Effector memory CD8-positive, alpha-beta T cell (primary cell): ENCODE results near the gene SDHB.

Source experiments
- ATAC-seq: fragments of 150-1000 bp; cut with Tn5 transposase; replicated peaks from 2 replicates; pipeline ENCODE4 v1.10.0; 2021; ENCODE audit warnings: mild to moderate bottlenecking, moderate library complexity
- DNase-seq, 3 experiments: peaks; one replicate each; pipeline ENCODE4 v3.0.0; 2021
- H3K27ac Mint-ChIP-seq, 2 donors: one replicate each; pipeline ENCODE4 v1.8.0; 2022; ENCODE audit warnings: mild to moderate bottlenecking in 2 of 2, mixed read lengths in 2 of 2, moderate library complexity in 2 of 2
- H3K27me3 Mint-ChIP-seq, 2 donors: one replicate each; pipeline ENCODE4 v1.8.0; 2022; ENCODE audit warnings: mixed read lengths in 2 of 2
- H3K36me3 Mint-ChIP-seq: one replicate; pipeline ENCODE4 v1.8.0; 2022; ENCODE audit warnings: mild to moderate bottlenecking, moderate library complexity, mixed read lengths; ENCODE audit not compliant: insufficient read depth
- H3K4me1 Mint-ChIP-seq, 2 donors: one replicate each; pipeline ENCODE4 v1.8.0; 2022; ENCODE audit warnings: low read depth in 2 of 2, mixed read lengths in 2 of 2
- H3K4me3 Mint-ChIP-seq, 2 donors: one replicate each; pipeline ENCODE4 v1.8.0; 2022; ENCODE audit warnings: mild to moderate bottlenecking in 2 of 2, mixed read lengths in 2 of 2, moderate library complexity in 2 of 2
- H3K9me3 Mint-ChIP-seq, 2 donors: one replicate each; pipeline ENCODE4 v1.8.0; 2022; ENCODE audit warnings: mixed read lengths in 2 of 2
- total RNA-seq, 9 experiments: gene quantifications; one replicate each; lab custom pipeline; 2026; lab: John Stamatoyannopoulos, UW

The SDHB gene
- total RNA-seq: 27.8 to 117 (median 61.9) reads per million in 9 experiments

DNA sequence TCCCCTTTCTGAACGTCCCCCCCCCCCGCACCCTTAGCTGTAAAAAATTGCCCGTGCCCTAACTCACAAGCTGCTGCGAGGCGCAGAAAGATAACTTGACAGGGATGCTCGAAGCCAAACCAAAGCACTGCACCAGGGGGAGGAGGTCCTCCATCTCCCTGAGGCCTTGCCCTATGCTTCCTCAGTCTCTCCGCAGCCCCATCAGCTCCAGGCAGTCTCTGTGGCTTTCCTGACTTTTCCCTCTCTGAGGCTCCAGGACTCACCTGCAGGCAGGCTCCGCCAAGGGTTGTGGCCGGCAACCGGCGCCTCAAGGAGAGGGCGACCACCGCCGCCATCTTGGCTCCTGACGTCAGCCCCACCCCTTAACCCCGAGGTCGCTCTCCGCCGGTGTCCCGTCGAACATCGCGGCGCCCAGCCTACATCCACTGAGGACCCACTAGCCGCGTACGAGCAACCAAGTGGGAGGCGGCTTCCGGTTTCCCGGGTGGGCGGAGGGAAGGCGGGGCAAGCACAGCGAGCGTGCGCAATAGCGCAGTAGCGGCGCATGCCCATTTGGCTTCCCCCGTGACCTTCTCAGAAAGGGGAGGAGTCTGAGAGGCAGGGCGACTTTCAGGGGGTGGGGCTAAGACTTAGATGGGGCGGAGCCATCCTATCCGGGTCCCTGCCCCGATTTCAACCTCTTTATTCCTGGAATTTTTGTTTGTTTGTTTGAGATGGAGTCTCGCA is at the start of gene SDHB:
TSS of gene SDHB (minus strand) at position 348 of the 726 bp plus-strand sequence. CDS start at position 335, 13 bp downstream.
- H3K9me3 Mint-ChIP-seq: no peaks in the 10 kb centered on the region
- no peaks in the 10 kb centered on the region for H3K27me3 Mint-ChIP-seq
- DNase-seq (peak; percentile 99 to 100 (median 99)), ATAC-seq (peak; percentile 99)
- H3K36me3 Mint-ChIP-seq: peaks cover 32% of the 10 kb centered on the region
- H3K4me3 Mint-ChIP-seq: peak within 1 kb of the TSS; percentile 98 to 99
- H3K27ac Mint-ChIP-seq: peak within 1 kb of the TSS; percentile 98
- peaks cover 14 to 17% of the 10 kb centered on the region in 2 donors for H3K4me1 Mint-ChIP-seq

DNA sequence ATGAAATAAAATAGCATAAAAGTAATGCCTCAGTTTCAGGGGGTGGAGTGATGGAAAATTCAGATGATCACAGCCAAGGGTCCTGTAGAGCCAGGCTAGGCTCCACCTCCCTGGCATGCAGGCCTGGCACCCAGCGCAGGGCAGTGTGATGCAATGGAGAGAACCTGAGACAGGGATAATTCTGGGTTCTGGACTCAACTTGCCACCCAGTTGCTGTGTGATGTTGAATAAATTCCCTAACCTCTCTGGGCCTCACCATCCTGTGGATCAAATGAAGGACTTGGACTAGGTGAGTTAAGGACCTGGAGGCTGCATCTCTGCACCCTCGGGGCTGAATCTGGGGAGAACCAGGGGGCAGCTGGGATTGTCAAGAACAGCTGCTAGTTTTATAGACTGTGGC is 48.4 kb upstream of the SDHB start:
- Mint-ChIP-seq H3K36me3 (no peaks in the 10 kb centered on the region), H3K4me3 (no peak overlapping the region), H3K9me3 (no peaks in the 10 kb centered on the region), H3K27ac (no peak overlapping the region), H3K27me3 (peaks cover 36 to 39% of the 10 kb centered on the region in 2 donors), H3K4me1 (peaks cover 0 to 1% of the 10 kb centered on the region in 2 donors)
- DNase-seq: no peak
- ATAC-seq: no peak

DNA sequence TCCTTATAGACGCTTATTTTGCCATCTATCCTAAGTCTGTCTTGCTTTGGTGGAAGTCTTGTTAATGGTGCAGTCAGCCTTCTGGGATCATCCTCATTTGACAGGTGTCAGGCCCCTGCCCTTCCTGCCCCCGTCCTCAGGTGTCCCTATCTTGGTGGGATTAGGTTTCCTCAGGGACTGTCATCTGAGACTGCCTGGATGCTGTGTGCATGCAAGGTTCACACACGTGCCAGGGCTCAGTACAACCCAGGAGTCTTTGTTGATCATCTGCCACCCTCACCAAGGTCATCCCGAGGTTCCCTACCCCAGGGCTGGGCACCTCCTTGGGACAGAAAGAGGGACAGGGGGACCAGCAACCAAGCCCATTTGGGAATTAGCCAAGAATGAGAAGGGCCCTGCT is 47.4 kb upstream of the SDHB start:
- no peak overlapping the region for H3K27ac Mint-ChIP-seq
- no peak overlapping the region for H3K4me3 Mint-ChIP-seq
- H3K36me3 Mint-ChIP-seq: no peaks in the 10 kb centered on the region
- ATAC-seq (no peak), DNase-seq (no peak)
- H3K9me3 Mint-ChIP-seq: no peaks in the 10 kb centered on the region
- H3K4me1 Mint-ChIP-seq: peaks cover 0 to 1% of the 10 kb centered on the region in 2 donors
- H3K27me3 Mint-ChIP-seq: peaks cover 26 to 38% of the 10 kb centered on the region in 2 donors

DNA sequence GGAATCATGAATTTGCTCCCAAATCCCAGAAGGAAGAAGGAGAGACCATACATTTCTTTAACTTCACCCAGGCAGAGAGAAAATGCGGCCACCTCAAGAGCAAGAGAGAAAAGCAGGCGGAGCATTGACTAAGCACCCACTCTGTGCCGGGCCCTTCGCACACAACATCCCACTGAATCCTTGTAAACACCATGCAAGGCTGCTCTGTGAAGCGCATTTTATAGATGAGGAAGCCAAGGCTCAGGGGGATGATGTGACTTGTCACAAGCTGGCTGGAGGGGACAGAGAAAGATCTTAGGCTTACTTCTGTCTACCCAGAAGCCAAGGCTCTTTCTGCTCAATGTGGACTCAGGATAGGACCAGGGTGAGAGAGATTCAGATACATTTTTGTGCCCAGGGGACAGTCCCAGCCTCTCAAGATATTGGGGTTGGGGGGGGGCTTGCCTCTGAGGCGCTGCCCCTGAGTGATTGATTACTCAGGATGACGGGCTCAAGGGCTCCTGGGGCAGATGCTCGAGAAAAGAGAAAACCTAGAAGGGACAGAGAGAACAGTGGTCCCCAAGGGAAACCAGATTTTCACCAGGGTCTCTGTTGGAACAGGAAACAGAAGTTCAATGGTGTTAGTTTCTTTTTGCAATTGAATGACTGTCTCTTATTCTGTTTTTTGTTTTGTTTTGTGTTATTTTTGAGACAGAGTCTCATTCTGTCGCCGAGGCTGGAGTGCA is 45.9 kb upstream of the SDHB start:
- ATAC-seq (no peak), DNase-seq (no peak)
- H3K4me1 Mint-ChIP-seq: peaks cover 0 to 1% of the 10 kb centered on the region in 2 donors
- no peaks in the 10 kb centered on the region for H3K9me3 Mint-ChIP-seq
- no peaks in the 10 kb centered on the region for H3K36me3 Mint-ChIP-seq
- H3K4me3 Mint-ChIP-seq: no peak overlapping the region
- peaks cover 18 to 40% of the 10 kb centered on the region in 2 donors for H3K27me3 Mint-ChIP-seq
- H3K27ac Mint-ChIP-seq: no peak overlapping the region

DNA sequence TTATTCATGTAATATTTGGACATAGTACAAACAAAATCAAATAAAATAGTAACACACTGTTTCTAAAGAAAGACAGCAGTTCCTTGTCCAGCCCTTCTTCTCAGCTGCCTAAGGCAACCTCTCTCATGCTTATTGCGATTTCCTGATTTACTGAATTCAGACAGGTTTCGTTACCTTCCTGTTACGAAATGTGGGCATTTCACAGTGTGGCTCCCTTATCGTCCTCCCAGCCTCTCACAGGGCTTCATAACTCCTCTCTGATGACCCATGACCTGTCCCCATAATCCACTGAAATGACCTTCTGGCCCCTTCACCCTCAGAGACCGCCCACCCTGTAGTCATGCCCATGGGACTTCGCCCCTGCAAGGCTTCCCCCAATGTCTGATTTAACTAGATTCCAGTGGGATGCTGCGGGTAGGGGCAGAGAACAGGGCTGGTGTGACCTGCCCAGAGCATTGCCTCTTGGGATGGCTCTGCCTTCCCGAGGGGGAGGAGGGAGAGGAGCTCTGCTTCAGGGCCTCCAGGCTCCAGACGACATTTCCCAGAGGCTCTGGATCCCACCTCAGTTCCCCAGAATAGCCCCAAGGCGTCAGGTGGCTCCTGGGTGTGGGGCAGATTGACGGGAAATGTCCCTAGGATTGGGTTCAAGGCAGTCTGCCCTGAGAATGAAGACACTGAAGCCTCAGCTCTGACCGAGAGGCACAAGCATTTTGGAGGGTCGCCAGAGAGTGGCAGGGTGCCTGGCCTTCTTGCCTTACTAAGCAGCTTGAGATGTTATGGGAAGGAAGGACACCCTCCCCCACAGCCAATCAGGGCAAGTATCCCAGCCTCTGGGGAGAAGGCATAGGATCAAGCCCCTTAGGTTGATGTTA is 44.9 kb upstream of the SDHB start:
- DNase-seq (no peak), ATAC-seq (no peak)
- Mint-ChIP-seq H3K27ac (no peak overlapping the region), H3K36me3 (peaks cover 2% of the 10 kb centered on the region), H3K4me3 (no peak overlapping the region), H3K27me3 (peaks cover 18 to 40% of the 10 kb centered on the region in 2 donors), H3K9me3 (no peaks in the 10 kb centered on the region), H3K4me1 (peaks cover 0 to 1% of the 10 kb centered on the region in 2 donors)

DNA sequence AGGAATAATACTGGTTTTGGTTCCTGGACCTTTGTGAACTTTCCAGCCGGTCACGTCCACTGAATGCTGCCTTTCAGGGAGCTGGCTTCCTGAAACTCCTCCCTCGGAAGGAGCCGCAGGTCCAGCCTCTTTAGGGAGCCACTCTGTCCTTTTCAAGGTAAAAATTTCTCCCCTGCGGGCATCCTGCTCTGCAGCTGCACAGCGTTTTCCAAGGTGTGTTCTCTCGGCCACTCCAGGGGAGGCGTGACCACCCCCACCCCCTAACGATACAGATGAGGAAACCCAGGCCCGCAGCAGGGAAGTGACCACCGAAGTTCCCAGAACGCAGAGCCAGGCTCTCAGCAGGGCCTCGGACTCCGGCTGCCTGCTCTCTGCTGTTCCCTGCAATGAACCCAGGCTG is 44.0 kb upstream of the SDHB start:
- peaks cover 2% of the 10 kb centered on the region for H3K36me3 Mint-ChIP-seq
- no peak for ATAC-seq
- H3K9me3 Mint-ChIP-seq: no peaks in the 10 kb centered on the region
- peaks cover 18 to 40% of the 10 kb centered on the region in 2 donors for H3K27me3 Mint-ChIP-seq
- H3K4me3 Mint-ChIP-seq: no peak overlapping the region
- DNase-seq: no peak
- peaks cover 0 to 1% of the 10 kb centered on the region in 2 donors for H3K4me1 Mint-ChIP-seq
- no peak overlapping the region for H3K27ac Mint-ChIP-seq

DNA sequence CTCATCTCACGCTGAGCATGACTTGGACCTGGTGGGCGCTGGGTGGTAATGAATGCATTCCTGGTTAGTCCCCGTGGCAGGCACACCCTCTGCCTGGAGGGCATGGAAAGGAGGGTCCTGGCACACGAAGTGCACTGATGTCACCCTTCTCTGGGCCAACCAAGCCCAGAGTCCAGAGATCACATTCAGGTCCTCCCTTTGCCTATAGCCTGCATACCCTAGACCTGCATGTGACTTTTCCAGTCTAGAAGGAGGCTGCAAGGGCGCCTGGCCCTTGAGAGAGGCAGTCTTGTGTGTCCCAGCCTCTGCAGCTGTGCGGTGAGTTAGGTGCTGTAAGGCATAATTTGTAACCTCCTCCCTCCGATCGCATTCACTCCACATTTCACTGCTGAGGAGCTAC is 43.3 kb upstream of the SDHB start:
- ATAC-seq: no peak
- Mint-ChIP-seq H3K9me3 (no peaks in the 10 kb centered on the region), H3K4me3 (no peak overlapping the region), H3K36me3 (peaks cover 2% of the 10 kb centered on the region), H3K27ac (no peak overlapping the region), H3K4me1 (peaks cover 0 to 1% of the 10 kb centered on the region in 2 donors), H3K27me3 (peaks cover 18 to 36% of the 10 kb centered on the region in 2 donors)
- no peak for DNase-seq

DNA sequence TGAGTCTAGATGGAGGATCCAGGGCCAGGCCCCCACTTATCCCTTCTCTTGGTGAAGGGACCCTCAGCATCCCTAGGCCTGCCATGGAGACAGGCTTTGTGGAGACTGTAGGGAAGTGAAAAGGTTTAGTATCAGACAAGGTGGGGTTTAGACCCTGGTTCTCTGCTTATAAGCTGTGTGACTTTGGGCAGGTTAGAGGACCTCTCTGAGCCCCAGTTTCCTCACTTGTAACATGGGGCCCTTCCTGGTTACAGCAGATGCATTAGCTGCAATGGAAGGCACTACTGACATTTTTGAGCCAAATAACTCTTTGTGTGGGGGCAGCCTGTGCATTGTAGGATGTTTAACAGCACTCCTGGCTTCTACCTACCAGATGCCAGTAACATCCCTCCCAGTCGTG is 42.8 kb upstream of the SDHB start:
- Mint-ChIP-seq H3K27me3 (peaks cover 19 to 33% of the 10 kb centered on the region in 2 donors), H3K9me3 (no peaks in the 10 kb centered on the region), H3K27ac (no peak overlapping the region), H3K4me1 (peaks cover 0 to 1% of the 10 kb centered on the region in 2 donors), H3K36me3 (peaks cover 2% of the 10 kb centered on the region), H3K4me3 (no peak overlapping the region)
- DNase-seq (no peak), ATAC-seq (no peak)

DNA sequence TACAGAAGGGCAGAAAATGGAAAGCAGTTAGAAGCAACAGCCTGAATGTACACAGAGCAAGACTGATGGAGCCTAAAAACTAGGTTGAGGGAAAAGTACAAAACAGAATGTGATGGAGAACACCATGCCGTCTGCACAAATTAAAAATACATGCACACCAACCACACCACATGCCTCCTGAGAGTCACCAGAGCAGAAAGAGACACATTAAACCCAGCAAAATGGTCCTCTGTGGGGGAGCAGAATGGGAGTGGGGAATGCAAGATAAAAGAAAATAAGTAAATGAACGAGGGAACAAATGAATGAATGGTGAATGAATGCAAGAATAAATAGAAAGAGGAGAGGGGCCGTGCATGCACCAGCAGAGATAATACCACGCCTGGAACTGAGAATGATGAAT is 41.3 kb upstream of the SDHB start:
- Mint-ChIP-seq H3K4me3 (no peak overlapping the region), H3K4me1 (peaks cover 0 to 1% of the 10 kb centered on the region in 2 donors), H3K36me3 (peaks cover 2% of the 10 kb centered on the region), H3K27ac (no peak overlapping the region), H3K9me3 (no peaks in the 10 kb centered on the region), H3K27me3 (peaks cover 21 to 38% of the 10 kb centered on the region in 2 donors)
- ATAC-seq (no peak), DNase-seq (no peak)

DNA sequence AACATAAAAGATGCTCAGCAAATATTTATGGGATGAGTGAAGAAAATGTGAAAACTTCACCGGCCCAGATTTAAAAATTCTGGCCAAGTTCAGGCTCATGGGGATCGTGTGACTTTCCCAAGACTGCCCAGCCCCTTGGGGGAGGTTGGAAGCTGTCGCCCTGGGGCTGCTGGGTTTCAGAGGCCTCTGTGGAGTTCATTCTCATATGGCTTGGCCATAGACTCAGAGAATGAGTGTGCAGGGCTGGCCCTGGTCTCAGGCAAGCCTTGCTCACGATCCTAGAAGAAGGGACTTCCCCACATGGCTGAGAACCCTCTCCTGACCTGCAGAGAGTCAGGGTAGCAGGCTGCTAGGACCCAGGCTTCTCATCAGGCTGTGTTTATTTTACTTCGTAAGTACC is 40.8 kb upstream of the SDHB start:
- no peak for ATAC-seq
- H3K27me3 Mint-ChIP-seq: peaks cover 25 to 43% of the 10 kb centered on the region in 2 donors

DNA sequence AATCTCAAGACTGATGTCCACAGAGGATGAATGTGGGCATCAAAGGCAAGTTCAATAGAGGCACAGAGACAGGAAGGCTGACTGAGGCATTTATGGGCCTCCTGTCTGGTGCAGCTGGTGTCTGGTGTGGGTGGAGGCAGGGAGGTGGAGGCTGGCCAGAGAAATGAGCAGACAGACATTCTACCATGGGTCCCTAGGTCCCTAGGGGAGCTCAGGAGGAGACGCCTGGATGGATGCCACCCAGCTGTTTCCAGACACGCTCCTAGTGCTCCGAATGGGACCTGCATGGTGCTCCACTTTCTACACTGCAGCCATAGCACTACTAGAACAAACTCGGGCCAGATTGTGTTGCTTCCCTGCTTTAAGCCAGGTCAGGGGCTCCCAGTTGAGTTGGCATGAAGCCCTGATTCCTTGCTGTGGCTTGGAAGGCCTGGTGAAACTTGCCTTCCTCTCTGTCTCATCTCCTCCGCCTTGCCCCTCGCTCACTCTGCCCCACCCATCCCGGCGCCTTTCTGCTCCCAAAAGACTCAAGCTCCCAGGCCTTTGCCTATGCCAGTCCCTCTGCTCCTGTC is 40.1 kb upstream of the SDHB start:
- DNase-seq (no peak), ATAC-seq (no peak)
- H3K27me3 Mint-ChIP-seq: peaks cover 21 to 47% of the 10 kb centered on the region in 2 donors

More for the DNA sequence above, 40.8 kb upstream of the SDHB start:
- H3K36me3 Mint-ChIP-seq: peaks cover 2% of the 10 kb centered on the region
- H3K27ac Mint-ChIP-seq: no peak overlapping the region
- no peak for DNase-seq
- H3K4me1 Mint-ChIP-seq: peaks cover 0 to under 1% of the 10 kb centered on the region in 2 donors
- no peak overlapping the region for H3K4me3 Mint-ChIP-seq
- H3K9me3 Mint-ChIP-seq: no peaks in the 10 kb centered on the region

DNA sequence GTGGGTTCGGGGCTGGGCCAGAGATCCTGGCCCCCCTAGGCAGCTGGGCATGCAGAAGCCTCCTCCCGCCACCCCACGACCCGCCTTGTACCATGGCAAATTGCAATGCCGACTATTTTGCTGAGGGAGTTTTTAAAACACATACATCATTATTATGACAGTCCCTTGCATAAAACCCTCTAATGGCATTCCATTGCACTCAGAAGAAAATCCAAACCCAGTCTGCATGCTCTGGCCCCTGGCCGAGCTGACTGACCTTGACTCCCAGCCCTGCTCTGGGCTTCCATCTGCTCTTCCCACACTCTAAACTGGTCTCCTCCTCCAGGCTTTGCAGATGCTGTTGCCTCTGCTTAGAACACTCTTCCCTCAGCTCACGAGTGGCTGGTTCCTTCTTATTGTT is 37.4 kb upstream of the SDHB start:
- H3K27me3 Mint-ChIP-seq: peaks cover 22 to 47% of the 10 kb centered on the region in 2 donors
- peaks cover 5% of the 10 kb centered on the region for H3K36me3 Mint-ChIP-seq
- H3K9me3 Mint-ChIP-seq: no peaks in the 10 kb centered on the region
- H3K27ac Mint-ChIP-seq: no peak overlapping the region
- DNase-seq: no peak
- peaks cover 0 to 2% of the 10 kb centered on the region in 2 donors for H3K4me1 Mint-ChIP-seq
- no peak for ATAC-seq
- no peak overlapping the region for H3K4me3 Mint-ChIP-seq

More for the DNA sequence above, 40.1 kb upstream of the SDHB start:
- Mint-ChIP-seq H3K9me3 (no peaks in the 10 kb centered on the region), H3K4me3 (no peak overlapping the region), H3K4me1 (no peaks in the 10 kb centered on the region), H3K27ac (no peak overlapping the region), H3K36me3 (peaks cover 2% of the 10 kb centered on the region)

DNA sequence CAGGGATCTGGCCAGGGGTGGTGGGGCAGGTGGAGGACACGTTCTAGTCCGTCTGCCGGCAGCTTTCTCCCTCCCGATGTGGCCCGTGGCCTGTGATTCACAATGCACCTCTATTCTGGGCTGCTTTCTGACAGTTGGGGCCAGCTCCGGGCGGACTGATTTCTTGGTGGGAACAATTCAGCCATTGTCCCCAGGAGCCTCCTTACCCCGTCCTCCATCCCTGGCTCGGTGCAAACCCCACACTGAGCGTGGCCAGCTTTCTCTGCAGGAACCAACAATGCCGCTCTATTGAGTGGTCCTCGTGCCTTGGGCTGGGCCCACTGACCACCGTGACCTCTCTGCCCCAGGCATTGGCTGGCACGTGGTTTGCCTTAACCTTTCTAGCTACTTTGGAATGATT is 35.7 kb upstream of the SDHB start:
- no peaks in the 10 kb centered on the region for H3K9me3 Mint-ChIP-seq

More for the DNA sequence above, 35.7 kb upstream of the SDHB start:
- peaks cover 36 to 56% of the 10 kb centered on the region in 2 donors for H3K27me3 Mint-ChIP-seq
- no peak for DNase-seq
- no peak for ATAC-seq
- H3K27ac Mint-ChIP-seq: no peak overlapping the region
- H3K4me3 Mint-ChIP-seq: no peak overlapping the region
- peaks cover 0 to 3% of the 10 kb centered on the region in 2 donors for H3K4me1 Mint-ChIP-seq
- peaks cover 5% of the 10 kb centered on the region for H3K36me3 Mint-ChIP-seq
